GM18505 (cell line): Measurements from ENCODE around the gene CPN1.
"Not testable (repeated sequence)": the region's sequence is repeated elsewhere in the genome, so short reads cannot be mapped to it uniquely, and the experiment has no call there.

ENCODE experiments used
- ATAC-seq: cut with Tn5 transposase; IDR thresholded peaks from one replicate; pipeline ENCODE4 v1.9.1; 2021; ENCODE audit not compliant: unreplicated experiment
- POLR2A ChIP-seq: IDR thresholded peaks from 4 replicates; pipeline ENCODE4 v1.6.1; 2011; ENCODE audit warnings: borderline replicate concordance; ENCODE audit not compliant: insufficient read depth, insufficient read length; ENCODE audit errors: extremely low read depth

Gene CPN1

DNA sequence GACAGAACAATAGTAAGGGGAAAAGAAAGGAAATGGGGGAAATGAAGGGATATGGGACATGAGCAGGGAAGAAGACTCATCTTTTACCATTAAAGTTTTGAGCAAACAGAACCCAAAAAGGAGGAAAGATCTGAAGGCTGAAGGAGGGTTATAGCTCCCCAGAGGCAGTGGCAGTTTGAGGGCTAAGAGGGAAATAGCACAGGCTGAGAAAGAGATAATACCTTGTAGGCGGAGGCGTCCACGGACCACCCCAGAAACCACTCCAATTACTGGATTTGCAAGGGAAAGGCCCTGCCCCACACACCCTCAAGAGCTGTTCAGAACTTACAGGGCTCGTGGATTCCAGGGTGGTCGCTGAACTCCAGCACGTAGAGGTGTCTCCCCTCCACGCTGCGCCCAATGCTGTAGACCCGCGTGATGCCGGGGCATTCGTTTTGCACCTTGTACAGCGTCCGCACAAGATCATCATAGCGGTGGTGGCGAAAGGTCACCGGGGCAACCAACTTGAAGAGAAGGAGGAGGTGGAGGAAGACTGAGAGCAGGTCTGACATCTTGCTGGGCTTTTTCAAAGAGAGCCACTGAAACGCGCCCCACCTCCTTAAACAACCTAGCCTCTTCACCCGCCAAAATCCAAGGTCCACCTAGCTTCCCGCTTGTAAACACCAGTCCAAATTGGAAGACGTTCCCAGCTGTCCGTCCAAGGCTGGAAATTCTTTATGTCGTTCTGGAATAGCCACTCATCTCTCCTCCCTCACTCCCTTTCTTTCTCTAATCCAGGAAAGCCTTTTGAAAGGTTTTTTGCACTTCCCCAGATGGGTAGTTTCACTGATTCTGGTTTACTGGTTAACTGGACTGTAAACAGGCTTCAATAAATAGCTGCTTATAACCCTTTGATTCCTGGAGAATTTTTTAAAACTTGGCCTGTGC is at the start of gene CPN1:
CPN1 (minus strand) TSS at position 795 of the 927 bp plus-strand sequence; CDS start at position 551, 244 bp downstream.
- ATAC-seq, result no peak
- no peak for TF ChIP-seq POLR2A

DNA sequence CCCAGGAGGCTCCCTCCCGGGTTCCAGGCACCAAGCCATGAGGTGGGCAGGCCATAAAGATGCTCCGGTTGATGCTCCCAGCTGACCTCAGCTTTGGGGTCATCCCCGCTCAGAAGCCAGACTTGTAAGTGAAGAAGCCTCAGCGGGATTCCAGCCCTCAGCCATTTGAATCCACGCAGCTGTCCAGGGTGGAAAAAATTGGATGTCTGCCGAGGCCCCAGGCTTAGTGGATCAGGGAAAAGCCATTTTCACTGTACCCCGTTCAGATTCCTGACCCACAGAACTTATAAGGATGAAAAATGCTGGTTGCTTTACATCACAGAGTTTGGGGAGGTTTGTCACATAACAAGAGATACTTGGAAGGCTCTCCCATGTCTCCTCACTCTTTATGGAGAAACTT is 49.2 kb upstream of the CPN1 start:
- no peak for ATAC-seq
- no peak for TF ChIP-seq POLR2A

DNA sequence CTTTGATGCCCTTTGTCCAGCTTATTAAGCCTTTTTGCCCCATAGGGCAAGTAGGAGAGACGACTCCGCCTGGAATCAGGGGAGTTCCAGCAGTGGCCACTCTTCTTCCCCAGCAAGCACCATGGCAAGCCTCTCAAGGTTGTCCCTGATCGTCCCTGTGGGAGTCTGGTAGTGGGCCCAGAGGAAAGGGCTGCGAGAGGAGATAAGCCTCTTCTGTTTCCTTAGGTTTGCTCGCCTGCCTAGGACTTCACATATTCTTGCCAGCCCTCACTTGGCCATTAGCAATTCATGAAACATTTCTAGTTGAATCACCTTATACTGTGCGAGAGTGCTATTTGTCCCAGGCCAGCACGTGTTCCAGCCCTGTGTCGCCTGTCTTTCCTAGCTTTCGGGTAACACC is 47.8 kb upstream of the CPN1 start:
- no peak for ATAC-seq
- no peak for TF ChIP-seq POLR2A

DNA sequence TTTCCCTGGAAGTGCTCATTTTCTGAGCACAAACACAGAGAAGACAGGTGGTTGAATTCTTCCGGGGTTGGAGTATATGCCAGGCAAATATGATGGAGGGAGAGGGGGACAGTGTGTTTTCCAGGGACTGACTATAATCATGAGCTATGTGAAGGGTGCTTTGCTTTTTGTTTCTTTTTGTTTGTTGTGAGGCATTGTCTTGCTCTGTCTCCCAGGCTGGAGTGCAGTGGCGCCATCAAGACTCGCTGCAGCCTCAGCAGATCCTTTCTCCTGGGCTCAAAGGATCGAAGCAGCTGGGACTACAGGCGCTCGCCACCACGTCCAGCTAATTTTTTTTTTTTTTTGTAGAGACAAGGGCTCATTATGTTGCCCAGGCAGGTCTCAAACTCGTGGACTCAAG is 47.3 kb upstream of the CPN1 start:
- TF ChIP-seq POLR2A, result no peak
- no peak for ATAC-seq

DNA sequence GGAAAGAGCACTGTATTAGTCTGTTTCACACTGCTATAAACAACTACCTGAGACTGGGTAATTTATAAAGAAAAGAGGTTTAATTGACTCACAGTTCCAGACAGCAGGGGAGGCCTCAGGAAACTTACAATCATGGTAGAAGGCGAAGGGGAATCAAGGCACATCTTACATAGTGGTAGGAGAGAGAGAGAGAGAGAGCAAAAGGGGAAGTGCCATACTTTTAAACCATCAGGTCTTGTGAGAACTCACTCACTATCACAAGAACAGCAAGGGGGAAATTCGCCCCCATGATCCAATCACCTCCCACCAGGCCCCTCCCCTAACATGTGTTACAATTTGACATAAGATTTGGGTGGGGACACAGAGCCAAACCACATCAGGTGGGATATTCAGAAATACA is 43.7 kb upstream of the CPN1 start:
- ATAC-seq, result not testable (repeated sequence)

DNA sequence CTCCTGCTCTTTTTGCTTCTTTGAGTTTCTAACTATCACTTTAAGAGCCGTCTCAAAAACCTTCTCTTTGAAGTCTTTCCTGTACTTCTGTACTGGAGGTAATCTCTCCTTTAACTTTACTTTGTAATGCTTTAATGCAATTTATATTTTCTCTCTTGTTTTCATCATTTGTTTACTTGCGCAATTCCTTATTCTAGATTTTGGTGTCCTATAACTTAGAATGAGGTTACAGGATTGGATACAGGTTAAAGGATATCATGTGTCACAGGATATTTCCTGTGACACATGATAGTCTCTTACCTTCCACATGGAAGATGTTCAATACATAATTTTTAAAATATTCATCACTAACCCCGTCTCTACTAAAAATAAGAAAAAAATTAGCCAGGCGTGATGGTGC is 42.4 kb upstream of the CPN1 start:
- TF ChIP-seq POLR2A, result no peak
- no peak for ATAC-seq

DNA sequence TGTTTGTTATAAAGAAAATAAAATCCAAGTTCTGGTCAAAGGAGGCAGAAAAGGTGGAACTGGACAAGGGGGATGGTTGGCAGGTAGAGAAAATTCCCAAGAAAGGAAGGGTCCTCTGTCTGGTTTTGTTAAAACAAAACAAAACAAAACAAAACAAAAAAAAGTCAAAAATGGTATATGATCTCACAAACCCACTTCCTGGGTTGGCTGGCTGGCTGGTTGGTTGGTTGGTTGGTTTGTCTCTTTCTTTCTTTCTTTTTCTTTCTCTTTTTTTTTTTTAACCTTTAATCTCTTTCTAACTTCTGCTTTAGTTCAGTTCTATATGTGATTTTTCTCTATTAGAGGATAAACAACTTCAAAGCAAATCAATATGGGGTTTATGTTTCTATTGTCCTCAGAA is 41.1 kb upstream of the CPN1 start:
- TF ChIP-seq POLR2A, result no peak
- ATAC-seq, result no peak

DNA sequence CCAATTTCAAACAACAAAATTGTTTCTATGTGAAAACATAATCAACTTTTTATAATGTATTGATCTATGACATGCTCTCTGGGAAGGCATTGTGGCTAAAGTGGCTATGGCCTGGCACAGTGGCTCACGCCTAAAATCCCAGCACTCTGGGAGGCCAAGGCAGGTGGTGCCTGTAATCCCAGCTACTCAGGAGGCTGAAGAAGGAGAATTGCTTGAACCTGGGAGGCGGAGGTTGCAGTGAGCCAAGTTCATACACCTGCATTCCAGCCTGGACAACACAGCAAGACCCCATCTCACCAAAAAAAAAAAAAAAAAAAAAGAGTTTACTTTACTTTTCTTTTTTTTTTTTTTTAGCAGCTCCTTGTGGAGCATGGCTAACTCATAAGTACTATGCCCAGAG is 38.9 kb upstream of the CPN1 start:
- no peak for ATAC-seq
- TF ChIP-seq POLR2A, result no peak

DNA sequence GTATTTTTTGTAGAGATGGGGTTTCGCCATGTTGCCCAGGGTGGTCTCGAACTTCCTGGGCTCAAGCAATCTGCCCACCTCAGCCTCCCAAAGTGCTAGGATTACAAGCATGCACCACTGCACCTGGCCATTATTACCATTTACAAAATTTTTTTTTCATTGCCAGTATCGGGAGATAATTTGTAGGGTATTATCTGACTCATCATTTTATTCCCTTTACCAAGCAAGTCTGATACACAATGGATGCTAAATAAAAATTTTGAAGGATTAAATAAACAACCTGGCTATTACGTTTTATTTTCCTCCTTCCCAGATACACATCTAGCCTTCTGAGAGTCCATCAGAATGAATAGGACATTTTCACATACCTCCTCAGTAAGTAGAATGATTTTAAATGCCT is 38.1 kb upstream of the CPN1 start:
- no peak for TF ChIP-seq POLR2A
- ATAC-seq, result no peak

DNA sequence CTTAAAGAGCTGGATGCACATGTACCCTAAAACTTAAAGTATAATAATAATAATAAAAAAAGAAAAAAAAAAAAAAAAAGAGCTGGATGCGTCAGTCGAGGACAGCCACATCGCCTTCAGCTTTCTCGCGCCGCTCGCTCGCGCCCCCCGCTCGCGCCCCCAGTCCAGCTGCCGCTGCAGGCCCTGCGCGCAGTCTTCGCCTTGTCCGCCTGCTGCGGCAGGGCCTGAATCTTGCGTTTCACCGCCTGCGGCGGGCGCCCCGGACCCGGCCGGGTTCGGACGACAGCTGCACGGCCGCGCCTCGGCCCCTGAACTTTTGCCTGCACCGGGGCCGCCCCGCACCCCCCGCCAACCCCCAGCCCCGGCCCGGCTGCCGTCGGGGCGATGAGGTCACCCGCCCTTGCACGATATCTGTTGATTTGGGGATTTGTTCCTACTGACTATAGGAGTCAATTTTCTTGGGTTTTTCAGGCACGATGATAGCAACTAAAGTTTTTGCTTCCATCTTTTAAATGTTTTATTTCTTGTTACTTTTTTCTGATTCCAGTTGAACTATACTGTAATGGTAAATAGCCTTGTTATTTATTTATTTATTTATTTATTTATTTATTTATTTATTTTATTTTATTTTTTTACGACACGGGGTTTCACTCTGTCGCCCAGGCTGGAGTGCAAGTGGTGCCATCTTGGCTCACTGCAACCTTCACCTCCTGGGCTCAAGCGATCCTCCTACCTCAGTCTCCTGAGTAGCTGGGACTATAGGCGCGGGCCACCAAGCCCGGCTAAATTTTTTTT is 33.5 kb upstream of the CPN1 start:
- ATAC-seq, result no peak

DNA sequence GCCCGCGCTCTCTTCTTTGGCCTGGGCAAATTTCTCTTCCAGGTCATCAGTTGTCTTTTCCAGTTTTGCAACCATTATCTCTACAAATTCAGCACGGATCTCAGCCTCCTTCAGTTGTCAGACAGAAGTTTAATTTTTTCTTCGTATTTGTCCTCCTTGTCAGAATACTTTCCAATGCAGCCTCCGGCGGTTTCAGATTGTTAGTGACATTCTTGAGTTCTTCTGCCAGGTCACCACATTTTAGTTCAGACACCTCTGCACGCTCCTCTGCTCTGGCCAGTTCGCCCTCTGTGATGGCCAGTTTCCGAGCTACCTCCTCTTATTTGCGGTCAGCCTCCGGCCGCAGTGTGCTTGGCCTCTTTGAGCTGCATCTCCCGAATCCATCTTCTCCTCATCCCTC is 32.8 kb upstream of the CPN1 start:
- no peak for ATAC-seq
- TF ChIP-seq POLR2A, result no peak

More for the DNA sequence above, 33.5 kb upstream of the CPN1 start:
- TF ChIP-seq POLR2A, result no peak

DNA sequence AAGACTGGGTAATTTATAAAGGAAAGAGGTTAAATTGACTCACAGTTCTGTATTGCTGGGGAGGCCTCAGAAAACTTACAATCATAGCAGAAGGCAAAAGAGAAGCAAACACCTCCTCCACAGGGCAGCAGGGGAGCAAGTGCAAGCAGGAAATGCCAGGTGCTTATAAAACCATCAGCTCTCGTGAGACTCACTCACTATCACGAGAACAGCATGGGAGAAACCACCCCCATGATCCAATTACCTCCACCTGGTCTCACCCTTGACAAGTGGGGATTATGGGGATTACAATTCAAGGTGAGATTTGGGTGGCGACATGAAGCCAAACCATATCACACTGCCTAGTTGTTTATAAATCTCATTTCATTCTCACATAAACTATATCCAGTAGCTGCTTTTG is 28.0 kb upstream of the CPN1 start:
- TF ChIP-seq POLR2A, result no peak
- ATAC-seq, result no peak

DNA sequence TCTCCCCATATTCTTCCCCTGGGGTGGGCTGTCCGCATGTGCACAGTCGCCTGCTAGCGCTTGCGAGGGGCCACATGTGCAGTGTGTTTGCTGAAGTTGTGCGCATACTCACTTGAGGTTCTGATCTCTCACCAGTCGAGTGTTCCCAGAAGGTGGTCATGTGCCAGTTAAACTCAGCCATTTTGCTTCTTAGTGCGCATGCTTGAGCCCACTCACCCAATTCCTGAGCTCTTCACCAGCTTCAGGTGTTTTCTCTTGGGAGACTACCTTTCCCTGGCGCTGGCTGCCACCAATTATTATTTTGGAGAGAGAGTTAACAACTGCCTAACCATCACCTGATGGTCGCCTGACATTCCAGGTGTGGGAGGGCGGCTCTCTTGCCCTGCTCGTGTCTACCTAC is 25.2 kb upstream of the CPN1 start:
- TF ChIP-seq POLR2A, result no peak
- no peak for ATAC-seq

DNA sequence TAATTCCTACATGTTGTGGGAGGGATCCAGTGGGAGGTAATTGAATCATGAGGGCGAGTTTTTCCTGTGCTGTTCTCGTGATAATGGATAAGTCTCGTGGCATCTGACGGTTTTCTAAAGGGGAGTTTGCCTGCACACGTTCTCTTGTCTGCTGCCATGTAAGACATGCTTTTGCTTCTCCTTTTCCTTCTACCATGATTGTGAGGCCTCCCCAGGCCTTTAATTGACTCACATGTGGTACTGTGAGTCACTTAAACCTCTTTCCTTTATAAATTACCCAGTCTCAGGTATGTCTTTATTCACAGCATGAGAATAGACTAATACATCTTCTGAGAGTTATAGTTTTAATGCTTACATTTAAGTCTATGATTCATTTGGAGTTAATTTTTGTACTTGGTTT is 22.6 kb upstream of the CPN1 start:
- TF ChIP-seq POLR2A, result no peak
- ATAC-seq, result no peak

DNA sequence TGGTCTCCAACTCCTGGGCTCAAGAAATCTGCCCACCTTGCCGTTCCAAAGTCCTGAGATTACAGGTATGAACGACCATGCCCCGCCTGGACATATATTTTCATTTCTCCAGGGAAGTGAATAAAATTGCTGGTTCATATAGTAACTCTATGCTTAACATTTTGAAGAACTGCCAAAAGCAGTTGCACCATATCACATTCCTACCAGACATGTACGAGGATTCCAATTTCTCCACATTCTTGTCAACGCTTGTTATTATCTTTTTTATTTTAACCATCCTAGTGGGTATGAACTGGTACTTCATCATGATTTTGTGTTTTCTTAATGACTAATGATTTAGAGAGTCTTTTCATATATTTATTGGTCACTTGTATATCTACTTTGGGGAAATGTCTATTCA is 21.9 kb upstream of the CPN1 start:
- no peak for ATAC-seq
- TF ChIP-seq POLR2A, result no peak
